GM12891 (cell line): Measurements from ENCODE around the gene PKNOX2.

Experiments used
- DNase-seq: peaks from one replicate; pipeline ENCODE4 v3.0.0; 2011; ENCODE audit warnings: low spot score; ENCODE audit not compliant: insufficient read length
- FAIRE-seq: peaks from 2 replicates; lab custom pipeline; 2011; peaks lifted over from hg19 to GRCh38; lab: Jason Lieb, UNC
- PAX5 ChIP-seq: IDR thresholded peaks from 2 replicates; pipeline ENCODE4 v1.6.1; 2011; ENCODE audit warnings: low read length, moderate library complexity, mild to moderate bottlenecking; ENCODE audit not compliant: insufficient read depth, severe bottlenecking
- POLR2A ChIP-seq: IDR thresholded peaks from 2 replicates; pipeline ENCODE4 v1.6.1; 2011; ENCODE audit warnings: low read depth, low read length, control low read depth
- POLR2AphosphoS5 ChIP-seq: IDR thresholded peaks from 2 replicates; pipeline ENCODE4 v1.6.1; 2011; ENCODE audit warnings: low read depth, low read length, control low read depth
- POU2F2 ChIP-seq: IDR thresholded peaks from 2 replicates; pipeline ENCODE4 v1.6.1; 2011; ENCODE audit warnings: low read depth, mild to moderate bottlenecking, control low read depth, low read length, moderate library complexity
- SPI1 ChIP-seq: IDR thresholded peaks from 2 replicates; pipeline ENCODE4 v1.6.1; 2011; ENCODE audit warnings: low read depth, low read length, control low read depth
- TAF1 ChIP-seq: IDR thresholded peaks from 2 replicates; pipeline ENCODE4 v1.6.1; 2011; ENCODE audit warnings: low read depth, low read length, control low read depth

The PKNOX2 gene

GRCh38 chr11:125226706-125227105 lies 62.2 kb downstream of the PKNOX2 start:
- TF ChIP-seq PAX5 (no peak), POLR2AphosphoS5 (no peak), POLR2A (no peak), POU2F2 (no peak), TAF1 (no peak), SPI1 (no peak)
- DNase-seq = no peak
- no peak for FAIRE-seq

DNA sequence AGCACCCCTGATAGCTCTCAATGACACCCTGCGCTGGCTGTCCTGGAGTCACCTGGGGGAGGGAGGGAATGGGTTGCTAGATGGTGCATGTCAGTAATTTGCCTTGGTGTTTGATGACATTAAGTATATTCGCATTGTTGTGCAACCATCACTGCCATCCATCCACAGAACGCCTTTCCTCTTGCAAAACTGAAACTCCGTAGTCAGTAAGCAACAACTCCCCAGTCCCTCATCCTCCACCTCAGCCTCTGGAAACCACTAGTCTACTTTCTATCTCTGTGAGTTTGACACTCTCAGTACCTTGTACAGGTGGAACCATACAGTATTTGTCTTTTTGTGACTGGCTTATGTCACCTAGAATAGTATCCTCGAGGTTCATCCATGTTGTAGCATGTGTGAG lies 62.6 kb downstream of the PKNOX2 start:
- DNase-seq (no peak), FAIRE-seq (no peak)
- TF ChIP-seq TAF1 (no peak), POLR2A (no peak), SPI1 (no peak), POLR2AphosphoS5 (no peak), PAX5 (no peak), POU2F2 (no peak)

DNA sequence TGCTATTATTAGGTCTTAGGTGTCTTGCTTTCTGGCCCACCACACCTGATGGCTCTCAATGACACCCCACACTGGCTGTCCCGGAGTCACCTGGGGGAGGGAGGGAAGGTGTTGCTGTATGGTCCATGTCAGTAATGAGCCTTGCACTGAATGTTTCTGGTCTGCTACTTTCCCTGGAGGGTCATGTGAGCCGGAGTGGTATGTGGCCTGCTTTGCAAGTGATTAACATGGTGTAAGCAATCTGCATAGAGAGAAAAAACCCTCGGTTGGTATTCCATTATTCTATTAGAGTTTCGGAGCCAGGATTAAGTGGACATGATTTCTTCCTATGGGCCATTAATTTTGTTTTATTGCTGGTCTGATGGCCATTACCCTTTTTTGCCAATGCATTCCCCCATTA lies 63.9 kb downstream of the PKNOX2 start:
- no peak for FAIRE-seq
- no peak for DNase-seq
- TF ChIP-seq POLR2A (no peak), POU2F2 (no peak), POLR2AphosphoS5 (no peak), PAX5 (no peak), SPI1 (no peak), TAF1 (no peak)

- FAIRE-seq (no peak), DNase-seq (no peak)
- TF ChIP-seq POLR2AphosphoS5 (no peak), POLR2A (no peak), TAF1 (no peak), SPI1 (no peak), POU2F2 (no peak), PAX5 (no peak)
These were observed 64.4 kb downstream of the PKNOX2 start for GRCh38 chr11:125228993-125229392.

- TF ChIP-seq POLR2A = no peak
- TF ChIP-seq PAX5 = no peak
- TF ChIP-seq POLR2AphosphoS5 = no peak
- no peak for TF ChIP-seq POU2F2
- TF ChIP-seq SPI1 = no peak
- no peak for TF ChIP-seq TAF1
- DNase-seq (no peak), FAIRE-seq (no peak)
These were observed 65.4 kb downstream of the PKNOX2 start for GRCh38 chr11:125229916-125230315.

DNA sequence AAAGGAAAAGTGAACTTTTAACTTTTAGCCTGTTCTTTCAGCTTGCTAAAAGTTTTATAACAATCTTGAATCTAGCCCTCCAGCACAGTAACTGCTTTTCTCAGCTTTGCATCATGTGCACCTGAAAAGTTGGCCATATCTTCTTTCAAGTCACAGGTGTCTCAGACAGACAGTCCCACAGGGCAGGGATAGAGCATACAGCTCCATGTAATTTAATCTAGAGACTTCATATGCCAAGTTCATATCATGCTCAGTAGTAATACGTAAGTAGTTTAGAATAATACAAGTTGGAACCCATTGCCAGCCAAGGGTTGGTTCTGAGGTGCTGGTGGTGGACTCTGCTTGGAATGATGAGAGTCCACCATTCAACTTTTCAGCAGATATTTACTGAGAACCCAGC lies 68.6 kb downstream of the PKNOX2 start:
- TF ChIP-seq PAX5 (no peak), SPI1 (no peak)
- no peak for FAIRE-seq
- DNase-seq = no peak

- no peak for TF ChIP-seq POLR2AphosphoS5
- FAIRE-seq (no peak), DNase-seq (no peak)
These were observed 69.3 kb downstream of the PKNOX2 start for GRCh38 chr11:125233736-125234275.

GRCh38 chr11:125235071-125235471 lies 70.5 kb downstream of the PKNOX2 start:
- DNase-seq (no peak), FAIRE-seq (no peak)
- TF ChIP-seq POU2F2 = no peak
- no peak for TF ChIP-seq POLR2A
- TF ChIP-seq SPI1 = no peak
- TF ChIP-seq TAF1 = no peak
- no peak for TF ChIP-seq PAX5
- no peak for TF ChIP-seq POLR2AphosphoS5

GRCh38 chr11:125236072-125236825 lies 71.7 kb downstream of the PKNOX2 start:
- DNase-seq (no peak), FAIRE-seq (no peak)
- no peak for TF ChIP-seq PAX5
- TF ChIP-seq POLR2AphosphoS5 = no peak
- TF ChIP-seq POLR2A = no peak
- no peak for TF ChIP-seq POU2F2
- no peak for TF ChIP-seq TAF1
- no peak for TF ChIP-seq SPI1

DNA sequence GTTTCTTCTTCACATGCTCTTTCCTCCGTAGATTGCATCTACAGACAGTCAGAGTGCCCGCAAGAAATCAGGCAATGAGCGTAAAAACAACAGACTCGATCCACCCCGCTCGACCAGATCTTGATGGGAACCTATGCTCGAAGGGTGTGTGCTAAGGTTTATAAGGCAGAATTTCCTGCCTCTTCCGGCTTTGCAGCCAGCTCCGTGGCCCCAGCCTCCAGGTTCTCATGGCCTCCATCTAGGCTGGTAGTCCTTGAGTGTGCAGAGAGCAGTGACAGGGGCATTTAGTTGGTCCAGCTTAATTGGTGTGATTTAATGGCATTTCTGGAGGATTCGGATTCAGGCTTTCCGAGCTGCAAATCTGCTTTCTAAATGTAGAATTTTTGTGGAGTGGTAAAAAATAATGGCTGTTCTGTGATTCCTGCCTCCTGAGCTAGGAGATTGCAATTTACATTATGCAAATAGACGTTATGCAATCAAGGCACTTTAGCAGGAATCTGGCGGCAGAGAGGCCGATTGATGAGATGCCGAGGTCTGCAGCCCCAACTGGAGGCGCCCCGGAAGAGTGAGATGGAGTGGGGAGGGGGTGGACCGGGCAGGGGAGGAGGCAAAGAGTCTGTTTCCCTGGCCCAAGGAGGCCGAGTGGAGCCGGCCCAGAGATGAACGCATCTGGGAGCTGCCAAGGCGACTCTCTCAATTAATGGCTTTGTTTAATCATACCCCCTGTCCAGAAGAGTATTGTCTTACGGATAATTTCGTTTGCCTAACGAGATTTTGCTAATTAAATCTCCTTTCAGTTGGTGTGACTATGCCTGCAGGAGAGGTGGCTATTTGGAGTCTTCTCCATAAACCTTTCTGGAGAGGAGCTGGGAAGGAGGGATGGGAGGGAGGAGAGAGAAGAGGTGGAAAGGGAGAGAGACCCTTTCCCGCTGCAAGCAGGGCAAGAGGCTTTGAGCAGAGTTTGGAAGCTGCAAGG lies 75.3 kb downstream of the PKNOX2 start:
- DNase-seq (no peak), FAIRE-seq (no peak)
- no peak for TF ChIP-seq POLR2AphosphoS5
